Hepatocyte (in vitro differentiated cells): Measurements from ENCODE around the gene FREM1.

Source experiments
- EZH2 ChIP-seq: fragments of 200-600 bp; sonication (generic); IDR thresholded peaks from 2 replicates; pipeline ENCODE4 v1.6.1; 2016; ENCODE audit warnings: antibody characterized with exemption, mild to moderate bottlenecking, borderline replicate concordance
- TF ChIP-seq, protein P1 (sequence below): fragments of 200-600 bp; sonication (generic); IDR thresholded peaks from 2 replicates; pipeline ENCODE4 v1.5.1; 2016; ENCODE audit warnings: antibody characterized with exemption, mild to moderate bottlenecking; ENCODE audit not compliant: poor library complexity

DNA sequence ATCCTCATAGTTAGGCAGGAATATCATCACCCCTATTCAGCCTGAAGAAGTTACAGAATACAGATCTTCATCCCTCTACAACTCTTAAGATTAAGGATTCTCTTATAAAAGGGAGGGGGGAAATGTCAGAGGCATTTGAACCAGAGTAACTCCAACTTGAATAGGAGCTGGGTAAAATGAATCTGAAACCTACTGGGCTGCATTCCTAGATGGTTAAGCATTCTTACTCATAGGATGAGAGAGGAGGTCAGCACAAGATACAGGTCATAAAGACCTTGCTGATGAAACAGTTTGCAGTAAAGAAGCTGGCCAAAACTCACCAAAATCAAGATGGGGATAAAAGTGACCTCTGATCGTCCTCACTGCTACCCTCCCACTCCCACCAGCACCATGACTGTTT, 14.4 kb downstream of the FREM1 start:
- TF ChIP-seq, protein P1, sequence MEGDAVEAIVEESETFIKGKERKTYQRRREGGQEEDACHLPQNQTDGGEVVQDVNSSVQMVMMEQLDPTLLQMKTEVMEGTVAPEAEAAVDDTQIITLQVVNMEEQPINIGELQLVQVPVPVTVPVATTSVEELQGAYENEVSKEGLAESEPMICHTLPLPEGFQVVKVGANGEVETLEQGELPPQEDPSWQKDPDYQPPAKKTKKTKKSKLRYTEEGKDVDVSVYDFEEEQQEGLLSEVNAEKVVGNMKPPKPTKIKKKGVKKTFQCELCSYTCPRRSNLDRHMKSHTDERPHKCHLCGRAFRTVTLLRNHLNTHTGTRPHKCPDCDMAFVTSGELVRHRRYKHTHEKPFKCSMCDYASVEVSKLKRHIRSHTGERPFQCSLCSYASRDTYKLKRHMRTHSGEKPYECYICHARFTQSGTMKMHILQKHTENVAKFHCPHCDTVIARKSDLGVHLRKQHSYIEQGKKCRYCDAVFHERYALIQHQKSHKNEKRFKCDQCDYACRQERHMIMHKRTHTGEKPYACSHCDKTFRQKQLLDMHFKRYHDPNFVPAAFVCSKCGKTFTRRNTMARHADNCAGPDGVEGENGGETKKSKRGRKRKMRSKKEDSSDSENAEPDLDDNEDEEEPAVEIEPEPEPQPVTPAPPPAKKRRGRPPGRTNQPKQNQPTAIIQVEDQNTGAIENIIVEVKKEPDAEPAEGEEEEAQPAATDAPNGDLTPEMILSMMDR, result no peak
- no peak for TF ChIP-seq EZH2
